GM18909 (cell line): ENCODE results near the gene SESTD1.
A peak's percentile ranks its signal among the peaks of the same experiment; 100 is the strongest.
"Not testable (repeated sequence)": the region's sequence is repeated elsewhere in the genome, so short reads cannot be mapped to it uniquely, and the experiment has no call there.

Source experiments
- ATAC-seq: cut with Tn5 transposase; IDR thresholded peaks from one replicate; pipeline ENCODE4 v1.9.1; 2021; ENCODE audit warnings: mild to moderate bottlenecking; ENCODE audit not compliant: unreplicated experiment, poor library complexity

The SESTD1 gene

GRCh38 chr2:179268277-179268925, 3.8 kb upstream of the SESTD1 start:
- ATAC-seq: peak; percentile 31

DNA sequence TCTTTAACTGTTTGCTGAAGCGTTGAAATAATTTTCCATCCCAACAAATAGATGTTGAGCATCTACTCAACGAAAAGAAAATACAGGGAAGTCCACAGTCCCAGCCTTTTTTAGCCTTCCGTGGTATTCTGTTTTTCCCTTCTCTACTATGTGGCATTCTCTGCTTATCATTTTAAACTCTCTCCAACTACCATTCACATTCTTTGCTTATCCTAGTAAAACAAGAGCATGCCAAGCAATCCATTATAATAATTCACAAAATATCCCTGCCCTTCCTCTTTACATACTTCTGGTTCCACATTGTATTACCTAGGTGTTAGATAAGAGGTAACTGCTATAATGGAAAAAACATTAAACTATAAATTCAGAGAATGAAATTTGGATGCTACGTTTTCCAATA, 1.6 kb upstream of the SESTD1 start:
- ATAC-seq: no peak

DNA sequence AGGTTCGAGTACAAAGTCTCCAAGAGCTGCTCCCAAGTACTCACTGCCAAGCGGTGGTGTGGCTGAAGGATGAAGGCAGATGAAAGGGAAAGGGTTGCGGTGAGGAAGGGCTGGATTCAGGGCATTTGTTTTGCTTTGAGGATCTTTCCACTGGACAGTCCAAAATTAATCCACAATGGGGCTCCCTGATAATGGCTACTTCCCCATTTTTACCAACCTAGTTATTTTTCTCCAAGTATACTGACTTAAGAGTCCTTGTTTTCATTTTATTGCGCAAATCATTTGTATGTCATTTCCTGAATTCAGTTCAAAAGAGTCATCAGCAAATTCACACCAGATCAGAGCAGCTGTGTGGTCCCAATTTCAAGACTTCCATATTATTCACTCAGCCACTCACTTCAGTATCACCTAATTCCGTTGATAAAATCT, 464 bp upstream of the SESTD1 start:
- no peak for ATAC-seq

- peak; percentile 39 for ATAC-seq
Measured at GRCh38 chr2:179263446-179264367, 925 bp downstream of the SESTD1 start.

DNA sequence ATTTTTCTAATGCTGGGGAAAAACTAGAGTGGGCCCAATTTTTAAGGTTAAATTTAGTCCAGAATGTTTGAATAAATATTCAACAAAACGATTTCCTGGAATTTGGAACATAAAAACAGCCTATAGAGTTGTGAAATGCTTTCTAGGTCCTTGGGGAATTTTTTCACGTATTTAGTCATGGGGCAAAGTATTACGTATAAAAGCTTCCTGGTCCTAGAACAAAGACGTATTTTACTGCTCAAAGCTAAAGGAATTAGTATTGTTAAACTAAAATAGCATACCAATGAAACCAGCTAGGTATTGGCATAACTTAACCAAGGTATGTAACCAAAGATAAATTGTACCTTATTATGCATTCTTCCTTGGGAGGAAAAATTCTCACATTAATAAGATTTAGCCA, 1.6 kb downstream of the SESTD1 start:
- ATAC-seq: no peak

DNA sequence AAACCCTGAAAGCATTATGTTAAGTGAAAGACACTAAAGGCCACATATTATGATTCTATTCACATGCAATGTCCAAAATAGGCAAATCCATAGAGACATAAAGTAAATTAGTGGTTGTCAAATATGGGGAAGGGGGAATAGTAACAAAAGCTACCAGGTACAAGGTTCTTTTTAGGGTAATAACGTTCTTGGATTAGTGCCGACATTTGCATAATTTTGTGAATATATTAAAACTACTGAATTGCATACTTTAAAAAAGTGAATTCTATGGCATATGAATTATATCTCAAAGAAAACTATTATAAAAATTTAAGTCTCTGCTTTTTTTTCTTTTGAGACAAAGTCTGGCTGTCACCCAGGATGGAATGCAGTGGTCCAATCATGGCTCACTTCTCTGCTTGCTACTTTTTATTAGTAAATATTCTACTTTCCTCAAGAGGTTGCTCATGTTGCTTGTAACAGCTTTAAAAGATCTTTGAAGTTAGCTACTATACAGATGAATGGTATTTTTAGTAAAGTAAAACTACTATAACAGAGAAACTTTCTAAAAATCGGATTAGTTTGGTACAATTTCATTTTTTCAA, 2.5 kb downstream of the SESTD1 start:
- ATAC-seq: no peak

DNA sequence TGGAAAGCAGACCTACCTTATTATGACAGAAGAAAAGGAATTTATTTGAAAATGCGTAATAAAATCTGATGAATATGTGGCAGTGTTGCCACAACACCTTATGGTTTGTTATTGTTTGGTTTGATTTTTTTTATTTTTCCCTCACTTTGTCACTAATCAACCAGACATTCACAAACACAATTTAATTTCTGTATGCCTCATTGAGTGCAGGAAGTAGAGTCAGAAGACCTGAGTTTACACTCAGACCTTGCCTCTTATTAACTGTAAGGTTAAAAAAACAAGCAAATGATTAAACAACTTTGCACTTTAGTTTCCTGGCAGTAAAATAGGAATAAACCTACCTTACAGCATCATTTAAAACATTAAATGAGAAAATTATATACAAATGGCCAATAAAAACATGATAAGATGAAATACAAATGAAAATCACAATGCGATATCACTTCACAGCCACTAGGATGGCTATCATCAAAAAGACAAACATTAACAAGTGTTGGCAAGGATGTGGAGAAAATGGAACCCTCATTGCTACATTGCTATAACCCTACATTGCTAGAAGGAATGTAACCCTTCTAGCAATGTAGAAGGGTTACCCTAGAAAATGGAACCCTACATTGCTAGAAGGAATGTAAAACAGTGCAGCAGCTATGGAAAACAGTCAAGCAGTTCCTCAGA, 3.3 kb downstream of the SESTD1 start:
- no peak for ATAC-seq

- ATAC-seq: no peak
Measured at GRCh38 chr2:179260224-179260623, 4.4 kb downstream of the SESTD1 start.

DNA sequence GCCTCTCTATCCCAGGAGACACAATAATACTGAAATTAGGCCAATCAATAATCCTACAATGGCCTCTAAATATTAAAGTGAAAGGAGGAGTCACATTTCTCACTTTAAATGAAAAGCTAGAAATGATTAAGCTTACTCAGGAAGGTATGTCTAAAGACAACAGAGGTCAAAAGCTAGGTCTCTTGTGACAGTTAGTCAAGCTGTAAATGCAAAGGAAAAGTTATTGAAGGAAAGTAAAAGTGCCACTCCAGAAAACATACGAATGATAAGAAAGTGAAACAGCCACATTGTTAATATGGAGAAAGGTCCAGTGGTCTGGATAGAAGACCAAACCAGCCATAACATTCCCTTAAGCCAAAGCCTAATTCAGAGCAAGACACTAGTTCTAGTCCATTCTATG, 9.5 kb downstream of the SESTD1 start:
- peak; percentile 41 for ATAC-seq

- ATAC-seq: peak; percentile 52
Measured at GRCh38 chr2:179253226-179253625, 11.4 kb downstream of the SESTD1 start.

GRCh38 chr2:179252423-179252822, 12.2 kb downstream of the SESTD1 start:
- ATAC-seq: no peak

GRCh38 chr2:179251870-179252269, 12.8 kb downstream of the SESTD1 start:
- ATAC-seq: no peak

DNA sequence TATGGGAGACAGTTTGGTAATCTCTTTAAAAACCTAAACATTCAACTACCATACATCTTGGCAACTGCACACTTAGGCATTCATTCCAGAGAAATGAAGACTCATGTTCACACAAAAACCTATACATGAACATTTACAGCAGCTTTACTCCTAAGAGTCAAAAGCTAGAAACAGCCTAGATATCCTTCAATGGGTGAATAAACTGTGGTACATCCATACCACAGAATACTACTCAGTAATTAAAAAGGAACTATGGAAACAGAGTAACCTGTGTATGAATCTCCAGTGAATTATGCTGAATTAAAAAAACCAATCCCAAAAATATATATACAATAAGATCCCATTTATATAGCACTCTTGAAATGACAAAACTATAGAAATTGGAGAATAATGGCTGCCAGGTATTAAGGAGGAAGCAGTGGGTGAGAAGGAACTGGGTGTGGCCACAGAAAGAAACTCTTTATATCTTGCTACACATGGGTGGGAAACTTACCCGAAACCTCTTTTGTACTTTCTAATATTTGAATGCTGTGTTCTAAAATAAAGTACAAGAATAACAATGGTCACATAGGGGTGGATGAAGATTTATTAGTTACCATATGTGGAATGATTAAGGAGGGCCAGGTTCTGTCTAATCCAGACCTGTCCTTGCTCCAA, 13.7 kb downstream of the SESTD1 start:
- ATAC-seq: peak; percentile 35

GRCh38 chr2:179250095-179250494, 14.5 kb downstream of the SESTD1 start:
- ATAC-seq: no peak

- no peak for ATAC-seq
Measured at GRCh38 chr2:179248024-179248348, 16.6 kb downstream of the SESTD1 start.

GRCh38 chr2:179247318-179248023, 17.2 kb downstream of the SESTD1 start:
- no peak for ATAC-seq

- ATAC-seq: not testable (repeated sequence)
Measured at GRCh38 chr2:179245843-179246242, 18.8 kb downstream of the SESTD1 start.

- no peak for ATAC-seq
Measured at GRCh38 chr2:179243046-179243445, 21.6 kb downstream of the SESTD1 start.
